Measurements from ENCODE around the gene SRSF9.
"Not testable (repeated sequence)": the region's sequence is repeated elsewhere in the genome, so short reads cannot be mapped to it uniquely, and the experiment has no call there.

Gene SRSF9

DNA sequence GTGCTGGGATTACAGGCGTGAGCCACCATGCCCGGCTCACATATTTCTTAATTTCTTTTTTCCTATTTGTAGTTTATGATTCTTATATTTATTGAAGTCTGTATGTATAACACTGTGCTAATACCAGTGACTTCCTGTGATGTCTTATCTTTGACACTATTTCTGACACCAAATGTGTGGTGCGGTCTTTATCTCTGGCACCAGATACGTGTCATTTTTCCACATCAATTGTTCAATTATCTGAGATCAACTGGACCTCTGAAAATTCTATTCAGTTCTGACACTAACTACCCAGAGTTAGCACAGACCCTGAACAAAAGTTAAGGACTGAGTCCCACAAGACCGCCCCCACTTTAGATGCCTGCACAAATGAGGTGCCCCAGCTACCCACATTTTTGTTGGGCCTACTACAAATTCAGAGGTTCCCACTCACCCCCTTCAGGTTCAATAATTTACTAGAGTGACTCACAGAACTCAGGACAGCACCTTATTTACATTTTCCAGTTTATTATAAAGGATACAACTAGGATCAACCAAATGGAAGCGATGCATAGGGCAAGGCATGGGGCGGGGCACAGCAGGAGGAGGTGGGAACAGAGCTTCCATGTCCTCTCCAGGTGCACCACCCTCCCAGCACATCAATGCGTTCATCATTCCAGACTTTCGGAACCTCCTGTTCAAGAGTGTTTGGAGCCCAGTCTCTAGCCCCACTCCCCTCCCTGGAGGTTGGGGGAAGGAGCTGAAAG lies 11.6 kb upstream of the SRSF9 start:
- DNase-seq, result no peak

DNA sequence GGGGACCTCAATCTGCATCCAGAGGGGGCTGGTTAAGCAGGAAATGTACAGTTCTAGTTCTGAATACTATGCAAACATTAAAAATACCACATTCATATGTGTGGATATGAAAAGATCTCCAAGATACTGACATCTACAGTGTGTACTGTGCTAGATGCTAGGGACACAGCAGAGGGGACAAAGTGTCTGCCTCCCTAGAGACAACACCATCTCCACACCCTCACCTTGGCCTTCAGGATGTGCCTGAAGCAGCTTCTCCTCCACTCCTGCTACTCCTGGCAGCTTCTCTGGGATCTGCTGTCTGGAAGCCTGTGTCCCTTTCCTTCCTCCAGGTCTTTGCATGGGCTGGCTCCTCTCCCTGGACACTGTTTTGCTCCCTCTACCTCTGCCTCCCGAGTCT lies 10.7 kb upstream of the SRSF9 start:
- no peak for DNase-seq

DNA sequence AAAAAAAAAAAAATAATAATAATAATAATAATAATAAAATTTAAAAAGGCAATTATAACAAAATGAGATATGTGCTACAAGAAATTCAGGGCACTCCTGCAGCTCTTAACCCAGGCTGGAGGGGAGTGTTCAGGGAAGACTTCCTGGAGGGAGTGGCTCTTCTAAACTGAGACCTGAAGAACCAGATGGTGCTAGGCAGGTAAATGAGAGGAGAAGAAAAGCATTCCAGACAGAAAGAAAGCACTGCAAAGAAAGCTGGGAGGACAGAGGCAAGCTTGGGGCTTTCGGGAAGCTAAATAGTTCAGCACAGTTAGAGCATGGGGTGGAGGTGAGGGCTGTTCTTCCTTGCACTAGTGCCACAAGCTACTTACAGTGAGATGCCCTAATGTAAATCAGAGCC lies 9.9 kb upstream of the SRSF9 start:
- DNase-seq, result no peak

DNA sequence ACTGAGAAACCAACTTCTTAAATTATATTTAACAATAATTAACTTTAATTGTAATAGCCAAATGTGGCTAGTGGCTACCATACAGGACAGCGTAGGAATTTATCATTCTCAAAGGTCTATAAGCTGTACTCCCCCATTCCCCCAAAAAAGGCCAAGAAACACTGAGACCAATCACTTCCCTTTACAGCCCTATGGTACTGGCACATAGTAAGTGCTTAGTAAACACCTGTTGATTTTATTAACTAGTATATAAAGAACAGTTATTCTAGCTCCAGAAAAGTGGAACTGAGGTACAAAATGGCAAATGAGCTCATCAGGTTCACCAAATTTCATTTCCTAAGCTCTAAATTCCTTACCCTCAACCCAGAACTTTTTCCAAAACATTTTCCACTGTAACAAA lies 6.1 kb upstream of the SRSF9 start:
- DNase-seq, result no peak

DNA sequence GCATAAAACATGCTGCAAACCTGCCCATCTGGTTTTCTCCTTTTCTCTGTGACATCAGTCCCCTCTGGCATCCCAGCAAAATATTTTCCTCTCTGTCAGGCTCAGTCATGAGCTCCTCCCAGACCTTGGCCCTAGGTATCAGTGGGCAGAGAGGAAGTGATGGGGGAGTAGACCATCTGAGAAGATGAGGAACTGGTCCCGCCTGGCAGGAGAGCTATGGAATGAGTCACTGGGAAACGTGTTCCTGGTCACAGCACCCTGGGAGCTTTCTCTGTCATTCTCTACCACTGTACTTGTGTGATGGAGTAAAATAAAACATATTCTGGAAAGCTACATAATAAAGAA lies 5.0 kb upstream of the SRSF9 start:
- no peak for DNase-seq

DNA sequence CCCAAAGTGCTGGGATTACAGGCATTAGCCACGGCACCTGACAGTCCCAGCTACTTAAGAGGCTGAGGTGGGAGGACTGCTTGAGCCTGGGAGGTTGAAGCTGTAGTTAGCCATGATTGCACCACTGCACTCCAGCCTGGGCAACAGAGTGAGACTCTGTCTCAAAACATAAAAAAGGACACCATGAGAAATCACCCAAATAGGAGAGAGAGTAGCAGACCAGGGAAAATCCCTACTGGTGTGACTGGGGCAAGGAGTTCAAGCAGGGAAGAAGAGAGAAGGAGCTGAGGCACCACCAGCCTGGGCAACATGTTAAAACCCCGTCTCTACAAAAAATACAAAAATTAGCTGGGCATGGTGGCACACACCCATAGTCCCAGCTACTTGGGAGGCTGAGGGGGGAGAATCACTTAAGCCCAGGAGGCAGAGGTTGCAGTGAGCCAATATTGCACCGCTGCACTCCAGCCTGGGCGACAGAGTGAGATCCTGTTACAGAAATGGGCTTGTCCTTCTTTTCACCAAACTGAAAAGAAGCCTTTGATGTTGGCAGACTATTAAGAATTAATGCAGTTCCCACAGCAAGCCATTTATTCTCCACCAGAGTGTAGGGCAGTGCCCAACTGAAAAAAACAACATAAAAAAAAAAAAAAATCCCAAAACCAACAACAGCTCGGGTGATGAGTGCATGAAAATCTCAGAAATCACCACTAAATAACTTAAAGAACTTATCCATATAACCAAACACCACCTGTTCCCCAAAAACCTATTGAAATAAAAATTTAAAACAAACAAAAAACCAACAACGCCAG lies 4.5 kb upstream of the SRSF9 start:
- no peak for DNase-seq

DNA sequence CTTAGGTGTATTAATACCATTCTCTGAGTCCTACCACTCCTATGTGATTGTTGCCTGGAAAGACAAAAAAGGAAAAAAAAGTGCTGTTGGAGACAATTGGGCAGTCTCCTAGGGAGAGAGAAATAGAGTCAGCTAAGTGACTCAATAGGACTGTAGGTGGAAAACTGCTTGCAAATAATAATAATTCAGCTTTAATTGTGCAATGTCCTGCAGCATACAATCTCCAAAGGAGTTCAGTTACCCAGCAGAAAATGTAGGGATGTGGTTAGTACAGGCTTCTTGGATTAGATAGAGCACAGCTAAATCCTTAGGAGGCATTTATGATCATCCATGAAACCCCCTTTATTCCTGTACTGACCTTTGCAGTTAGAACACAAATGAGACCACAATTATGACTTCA lies 3.0 kb upstream of the SRSF9 start:
- no peak for DNase-seq

DNA sequence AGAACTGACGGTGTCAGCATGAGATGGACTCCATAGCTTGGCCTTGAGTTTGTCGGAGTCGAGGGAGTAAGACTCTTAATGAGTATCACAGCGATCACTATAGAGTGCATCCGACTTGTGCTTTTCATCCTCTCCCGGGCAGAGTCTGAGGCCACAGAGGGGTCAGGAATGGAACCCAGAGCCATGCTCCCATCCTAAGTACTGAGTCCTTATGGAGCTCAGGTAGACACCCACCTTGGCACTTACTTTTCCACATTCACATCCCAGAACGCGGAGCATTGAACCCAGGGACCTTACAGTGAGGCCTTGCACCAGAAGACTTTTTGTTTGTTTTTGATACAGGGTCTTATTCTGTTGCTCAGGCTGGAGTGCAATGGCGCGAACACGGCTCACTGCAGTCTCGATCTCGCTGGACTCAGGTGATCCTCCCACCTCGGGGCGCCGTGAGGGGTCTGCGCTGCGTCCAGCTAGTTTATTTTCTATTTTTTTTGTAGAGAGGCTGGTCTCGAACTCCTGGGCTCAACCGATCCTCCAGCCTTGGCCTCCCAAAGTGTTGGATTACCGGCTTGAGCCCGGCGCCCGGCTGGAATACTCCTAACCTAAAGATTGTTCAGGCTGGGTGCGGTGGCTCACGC lies 719 bp upstream of the SRSF9 start:
- no peak for DNase-seq

DNA sequence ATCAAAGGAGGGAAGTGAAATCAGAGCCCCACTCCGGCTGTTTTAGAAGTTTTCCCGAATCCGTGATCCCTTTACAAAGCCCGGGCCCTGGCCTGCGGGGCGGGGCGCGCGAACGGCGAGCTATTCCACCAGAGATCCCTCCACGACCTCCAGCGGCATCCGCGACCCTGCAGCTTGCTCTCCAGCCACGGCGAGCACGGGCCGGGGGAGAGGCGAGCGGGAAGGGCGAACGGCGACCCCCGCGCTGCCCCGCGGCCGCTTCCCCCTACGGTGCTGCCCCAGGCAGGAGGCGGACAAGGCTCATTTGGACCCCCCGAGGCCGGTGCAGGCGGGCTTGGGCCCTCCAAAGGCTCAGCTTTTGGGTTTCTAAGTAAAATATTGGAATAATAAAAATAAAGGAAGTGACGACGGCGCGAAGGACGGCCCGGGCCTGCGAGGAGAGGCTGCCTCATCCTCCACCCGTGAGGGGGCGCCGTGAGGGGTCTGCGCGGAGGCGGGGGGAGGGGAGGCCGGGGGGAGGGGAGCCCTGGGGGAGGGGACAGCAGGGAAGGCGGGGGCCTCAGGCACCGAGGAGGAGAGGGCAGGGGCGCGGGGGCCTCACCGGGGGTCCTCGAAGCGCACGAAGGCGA lies 613 bp downstream of the SRSF9 start:
- DNase-seq, result no peak

DNA sequence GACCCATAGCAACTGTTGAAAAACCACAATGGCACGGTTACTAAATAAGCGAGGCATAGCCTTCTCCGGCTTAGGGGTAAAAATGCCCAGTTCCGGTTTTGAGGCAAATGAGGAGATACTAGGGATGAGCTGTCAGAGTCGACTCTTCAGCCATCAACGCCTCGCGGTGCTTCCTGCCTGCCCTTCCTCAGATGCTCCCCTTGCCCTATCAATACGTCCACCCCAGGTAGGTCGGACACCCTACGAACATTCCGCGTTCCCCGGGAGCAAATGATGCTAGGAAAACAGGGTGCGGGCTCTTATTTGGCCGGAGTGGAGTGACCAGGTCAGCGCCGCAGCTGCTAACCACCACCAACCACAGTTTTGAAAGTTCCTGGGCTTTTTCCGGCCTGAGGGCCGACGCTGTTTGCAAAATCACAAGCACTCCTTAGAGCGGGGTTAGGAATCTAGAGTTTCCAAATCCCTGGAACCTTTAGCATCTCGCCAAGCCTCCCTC lies 1.2 kb downstream of the SRSF9 start:
- DNase-seq, result no peak

DNA sequence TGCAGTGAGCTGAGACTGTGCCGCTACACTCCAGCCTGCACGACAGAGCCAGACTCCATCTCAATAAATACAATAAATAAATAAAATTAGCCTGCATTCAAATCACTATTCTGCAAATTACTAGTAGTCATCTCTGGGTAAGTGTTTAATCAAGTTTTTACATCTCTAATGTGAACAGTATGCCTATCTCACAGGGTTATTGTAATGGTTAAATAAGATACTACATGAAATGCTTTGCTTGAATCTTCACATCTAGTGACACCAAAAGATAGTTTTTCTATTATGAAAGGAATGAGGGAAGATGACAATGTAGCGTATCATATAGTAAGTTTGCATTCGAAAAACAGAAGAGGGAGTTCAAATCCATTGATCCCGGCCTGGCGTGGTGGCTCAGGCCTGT lies 2.1 kb downstream of the SRSF9 start:
- no peak for DNase-seq

DNA sequence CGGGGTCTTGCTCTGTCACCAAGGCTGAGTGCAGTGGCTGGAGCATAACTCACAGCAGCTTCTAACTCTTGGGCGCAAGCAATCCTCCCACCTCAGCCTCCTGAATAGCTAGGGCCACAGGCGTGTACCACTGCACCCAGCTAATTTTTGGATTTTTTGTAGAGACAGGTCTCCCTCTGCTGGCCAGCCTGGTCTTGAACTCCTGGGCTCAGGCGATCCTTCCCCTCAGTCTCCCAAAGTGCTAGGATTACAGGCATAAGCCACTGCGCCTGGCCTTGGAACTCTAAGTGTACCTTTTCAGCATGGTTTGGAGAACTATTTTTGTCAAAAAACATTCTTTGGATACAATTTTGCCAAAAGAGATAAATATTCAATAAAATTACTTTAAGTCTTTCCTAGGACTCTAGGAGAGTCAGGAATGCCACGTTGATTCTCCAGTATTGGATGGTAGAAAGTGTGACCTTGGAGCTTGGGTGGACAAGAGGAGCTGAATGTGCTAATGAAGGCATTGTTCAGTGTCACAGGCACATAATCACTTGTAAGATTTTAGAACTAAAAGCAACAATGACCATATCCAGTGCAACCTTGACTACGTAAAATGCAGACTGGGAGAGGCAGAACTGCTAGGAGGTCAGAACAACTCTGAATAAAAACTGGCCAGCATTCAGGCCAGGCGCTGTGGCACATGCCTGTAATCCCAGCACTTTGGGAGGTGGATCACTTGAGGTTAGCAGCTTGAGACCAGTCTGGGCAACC lies 2.8 kb downstream of the SRSF9 start:
- no peak for DNase-seq

DNA sequence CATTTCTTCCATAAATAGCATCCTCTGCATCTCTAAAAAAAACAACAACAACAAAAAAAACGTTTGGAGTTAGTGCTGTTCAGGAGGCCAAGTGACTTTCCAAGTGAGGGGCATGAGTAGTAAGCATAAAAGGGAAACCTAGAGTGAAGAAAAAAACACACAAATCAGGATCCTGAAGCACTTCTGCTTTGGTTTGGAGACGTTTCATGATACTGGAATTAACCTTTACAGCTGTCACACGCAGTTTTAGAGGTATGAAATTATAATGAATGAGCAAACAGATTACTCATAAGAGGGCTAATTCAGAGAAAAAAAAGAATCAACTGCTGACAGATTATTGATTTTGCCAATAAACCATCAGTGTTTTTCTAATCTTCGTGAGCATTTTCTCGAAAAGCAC lies 3.8 kb downstream of the SRSF9 start:
- DNase-seq, result no peak

DNA sequence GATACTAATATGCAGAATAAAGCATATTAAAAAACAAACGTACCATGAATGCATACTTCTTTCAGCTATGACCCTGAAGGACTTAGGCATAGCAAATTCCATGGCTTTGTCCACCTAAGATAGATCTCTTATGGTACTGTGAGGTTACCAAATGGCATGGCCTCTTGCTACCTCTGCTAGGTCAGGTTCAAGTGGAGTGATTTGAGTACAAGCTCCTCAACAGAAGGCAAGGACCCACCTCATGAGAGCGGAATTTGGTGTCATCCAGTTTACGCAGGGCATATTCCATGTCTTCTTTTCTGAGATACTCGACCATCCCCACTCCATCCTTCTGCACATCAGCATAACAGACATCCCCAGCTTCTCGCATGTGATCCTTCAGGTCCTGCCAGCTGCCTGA lies 5.8 kb downstream of the SRSF9 start:
- DNase-seq, result no peak

DNA sequence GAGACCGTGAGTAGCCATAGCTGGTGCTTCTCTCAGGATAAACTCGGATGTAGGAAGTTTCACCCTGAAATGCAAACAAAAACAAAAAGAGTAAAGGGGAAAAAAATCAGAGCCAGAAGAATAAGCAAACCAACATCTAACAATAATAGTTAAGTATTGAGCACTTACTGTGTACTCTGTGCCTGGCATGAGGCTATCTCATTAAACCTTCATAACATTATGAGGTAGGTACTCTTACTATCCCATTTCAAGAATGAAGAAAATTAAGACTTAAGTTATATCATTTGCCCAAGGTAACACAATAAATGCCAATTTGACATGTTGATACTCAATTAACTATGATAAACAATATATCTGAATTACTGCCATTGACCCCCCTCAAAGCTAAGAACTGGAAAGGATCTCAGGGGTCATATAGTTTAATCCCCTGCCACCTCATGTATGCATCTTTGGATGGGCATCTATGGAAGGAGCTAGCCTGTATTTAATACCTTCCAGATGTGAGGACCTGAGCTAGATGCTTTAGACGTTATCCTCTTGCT lies 7.4 kb downstream of the SRSF9 start:
- no peak for DNase-seq

DNA sequence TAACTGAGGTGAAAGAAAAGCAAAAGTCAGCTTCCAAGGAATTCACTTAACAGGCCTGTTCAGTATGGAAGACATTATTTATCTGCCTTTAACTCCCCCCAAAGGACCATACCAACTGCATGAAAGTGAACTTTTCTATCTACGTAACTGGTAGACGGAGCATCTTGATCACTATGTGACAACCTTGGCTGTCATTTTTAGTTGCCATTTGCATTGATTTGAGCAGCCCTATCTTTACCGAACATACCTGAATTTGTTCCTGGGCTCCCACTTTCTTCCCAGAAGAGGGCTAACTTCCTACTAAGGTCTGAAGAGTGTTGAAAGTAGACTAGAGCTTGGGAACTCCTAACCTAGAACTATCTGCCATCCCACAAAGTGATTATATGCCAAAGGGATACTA lies 9.4 kb downstream of the SRSF9 start:
- DNase-seq, result no peak

DNA sequence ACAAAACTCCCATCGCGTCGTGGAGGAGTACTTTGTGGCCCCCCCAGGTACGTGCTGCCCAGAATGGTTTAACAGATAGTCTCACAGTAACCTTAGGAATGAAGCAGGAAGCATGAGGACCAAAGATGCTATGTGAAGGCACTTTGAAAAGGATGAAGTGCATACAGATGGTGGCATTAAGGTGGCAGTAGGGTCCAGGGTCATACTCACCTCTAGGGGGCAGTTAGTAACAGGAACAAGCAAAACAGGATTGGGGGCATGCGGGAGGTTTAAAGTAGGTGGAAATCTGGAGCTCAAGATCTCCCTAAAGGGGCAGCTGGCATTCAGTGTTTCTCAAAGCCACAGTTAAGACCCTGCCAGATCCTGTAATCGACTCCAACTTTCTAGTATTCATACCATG lies 12.4 kb downstream of the SRSF9 start:
- no peak for DNase-seq

DNA sequence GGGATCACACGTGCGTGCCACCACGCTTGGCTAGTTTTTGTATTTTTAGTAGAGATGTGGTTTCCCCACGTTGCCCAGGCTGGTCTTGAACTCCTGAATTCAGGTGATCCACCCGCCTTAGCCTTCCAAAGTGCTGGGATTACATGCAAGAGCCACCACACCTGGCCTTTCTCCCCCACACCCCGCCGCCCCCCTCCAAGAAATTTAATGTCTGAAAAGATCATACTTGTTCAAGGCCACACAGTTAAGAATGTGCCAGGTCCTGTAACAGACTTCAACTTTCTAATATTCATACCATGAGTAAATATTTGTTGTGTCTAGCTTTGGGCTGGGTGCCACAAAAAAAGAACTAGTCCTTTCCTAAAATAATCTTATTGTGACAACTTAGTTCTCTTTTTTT lies 14.2 kb downstream of the SRSF9 start:
- DNase-seq, result no peak

DNA sequence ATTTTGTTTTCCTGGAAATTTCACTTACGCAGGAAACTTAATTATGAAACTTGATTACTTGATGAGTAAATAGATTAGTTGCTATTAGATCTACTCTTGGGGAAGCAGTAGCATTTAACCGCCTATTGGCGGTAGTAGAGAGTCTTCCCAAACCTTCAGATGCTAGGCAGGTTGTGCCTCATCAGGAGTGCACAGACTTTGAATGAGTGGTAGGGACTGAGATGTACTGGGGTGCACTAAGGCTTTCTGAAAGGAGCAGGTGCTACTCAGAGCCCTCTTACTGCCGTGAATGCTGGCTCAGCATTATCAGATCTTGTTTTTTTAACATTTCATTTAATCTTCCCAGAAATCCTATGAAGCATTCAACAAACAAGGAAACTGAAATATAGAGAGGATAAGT lies 15.6 kb downstream of the SRSF9 start:
- peak; percentile 13 for DNase-seq

DNA sequence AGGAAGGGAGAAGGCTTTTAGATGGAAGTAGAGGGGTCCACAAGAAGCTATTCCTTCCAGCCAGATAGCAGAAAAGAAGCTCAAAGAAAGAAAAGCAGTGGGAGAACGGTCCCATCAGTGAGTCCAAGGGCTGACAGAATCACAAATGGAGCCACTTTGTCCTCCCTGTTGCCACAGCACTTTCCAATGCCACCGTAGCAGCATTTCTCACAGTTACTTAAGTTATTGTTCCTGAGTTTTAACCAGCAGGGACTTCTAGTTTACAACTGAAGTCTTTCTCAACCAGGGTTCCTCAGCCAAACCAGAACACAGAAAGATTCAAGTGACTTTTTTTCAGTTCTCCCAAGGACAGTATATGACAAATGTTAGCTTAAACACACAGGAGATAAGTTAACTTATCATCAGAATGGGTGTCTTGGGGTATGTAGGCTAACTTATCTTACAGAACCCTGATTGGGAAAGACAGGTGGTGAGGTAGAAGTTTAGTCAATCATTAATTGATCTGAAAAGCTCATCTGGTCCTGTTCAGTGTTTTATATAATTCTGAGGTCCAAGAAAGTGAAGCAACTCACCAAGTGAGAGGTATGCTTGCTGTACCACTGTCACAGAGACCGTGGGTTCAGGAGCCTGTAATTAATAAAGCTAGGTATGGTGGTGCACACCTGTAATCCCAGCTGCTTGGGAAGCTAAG lies 16.3 kb downstream of the SRSF9 start:
- DNase-seq, result no peak

DNA sequence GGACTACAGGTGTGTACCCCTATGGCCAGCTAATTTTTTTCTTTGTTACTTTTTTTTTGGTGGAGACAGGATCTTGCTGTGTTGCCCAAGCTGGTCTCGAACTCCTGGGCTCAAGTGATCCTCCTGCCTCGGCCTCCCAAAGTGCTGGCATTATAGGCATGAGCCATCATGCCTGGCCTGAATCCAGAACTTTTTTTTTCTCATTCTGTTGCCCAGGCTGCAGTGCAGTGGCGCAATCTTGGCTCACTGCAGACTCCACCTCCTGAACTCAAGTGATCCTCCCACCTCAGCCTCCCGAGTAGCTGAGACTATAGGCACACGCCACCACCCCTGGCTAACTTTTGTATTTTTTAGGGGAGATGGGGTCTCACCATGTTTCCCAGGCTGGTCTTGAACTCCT lies 17.0 kb downstream of the SRSF9 start:
- DNase-seq, result not testable (repeated sequence)

DNA sequence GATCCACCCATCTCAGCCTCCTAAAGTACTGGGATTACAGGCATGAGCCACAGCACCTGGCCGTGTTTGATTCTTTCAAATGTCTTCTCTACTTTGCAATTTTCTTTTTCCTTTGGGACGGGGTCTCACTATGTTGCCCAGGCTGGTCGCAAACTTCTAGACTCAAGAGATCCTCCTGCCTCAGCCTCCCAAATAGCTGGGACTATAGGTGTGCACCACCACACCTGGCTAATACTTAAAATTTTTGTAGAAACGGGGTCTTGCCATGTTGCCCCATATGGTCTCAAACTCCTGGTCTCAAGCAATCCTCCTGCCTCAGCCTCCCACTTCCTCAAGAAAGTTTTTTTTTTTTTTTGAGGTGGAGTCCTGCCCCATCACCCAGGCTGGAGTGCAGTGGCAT lies 21.6 kb downstream of the SRSF9 start:
- DNase-seq, result no peak
